Stimulated activated CD4-positive, alpha-beta T cell treated with anti-CD3 and anti-CD28 coated beads, Interleukin-2, amount 100 ng/mL, for 24 hours (primary cell): Measurements from ENCODE around the gene CLCA1.

Source experiments
- DNase-seq, 2 donors: peaks; one replicate each; pipeline ENCODE4 v3.0.0-alpha.2; 2020

Gene CLCA1

GRCh38 chr1:86464819-86465218 is 3.9 kb upstream of the CLCA1 start:
- no peak for DNase-seq

GRCh38 chr1:86466109-86466844 is 2.5 kb upstream of the CLCA1 start:
- DNase-seq: no peak

GRCh38 chr1:86466986-86467385 is 1.7 kb upstream of the CLCA1 start:
- DNase-seq: no peak

GRCh38 chr1:86470859-86471258 is 2.1 kb downstream of the CLCA1 start:
- DNase-seq: no peak

GRCh38 chr1:86471291-86471690 is 2.6 kb downstream of the CLCA1 start:
- no peak for DNase-seq

GRCh38 chr1:86472152-86472551 is 3.4 kb downstream of the CLCA1 start:
- DNase-seq: no peak

- no peak for DNase-seq
These were observed 4.0 kb downstream of the CLCA1 start for GRCh38 chr1:86472767-86473166.

GRCh38 chr1:86477256-86477655 is 8.5 kb downstream of the CLCA1 start:
- DNase-seq: no peak

GRCh38 chr1:86477682-86478081 is 9.0 kb downstream of the CLCA1 start:
- no peak for DNase-seq

- no peak for DNase-seq
These were observed 9.9 kb downstream of the CLCA1 start for GRCh38 chr1:86478416-86479156.

- DNase-seq: no peak
These were observed 13.2 kb downstream of the CLCA1 start for GRCh38 chr1:86481966-86482365.

GRCh38 chr1:86487131-86487810 is 18.5 kb downstream of the CLCA1 start:
- DNase-seq: no peak

- no peak for DNase-seq
These were observed 19.0 kb downstream of the CLCA1 start for GRCh38 chr1:86487811-86488141.

GRCh38 chr1:86489242-86489878 is 20.6 kb downstream of the CLCA1 start:
- DNase-seq: no peak

- no peak for DNase-seq
These were observed 22.6 kb downstream of the CLCA1 start for GRCh38 chr1:86491171-86491950.

- no peak for DNase-seq
These were observed 29.6 kb downstream of the CLCA1 start for GRCh38 chr1:86498281-86498680.

- no peak for DNase-seq
These were observed 31.4 kb downstream of the CLCA1 start for GRCh38 chr1:86499987-86500593.

GRCh38 chr1:86500714-86501113 is 32.0 kb downstream of the CLCA1 start:
- no peak for DNase-seq

GRCh38 chr1:86502125-86502646 is 33.5 kb downstream of the CLCA1 start:
- DNase-seq: peak; percentile 18 to 35

GRCh38 chr1:86502721-86503405 is 34.1 kb downstream of the CLCA1 start:
- no peak for DNase-seq

GRCh38 chr1:86503406-86504136 is 34.8 kb downstream of the CLCA1 start:
- DNase-seq: no peak
